ENCODE measurements around the gene HSD11B1.
"Not testable (repeated sequence)": the region's sequence is repeated elsewhere in the genome, so short reads cannot be mapped to it uniquely, and the experiment has no call there.

HSD11B1 gene

GRCh38 chr1:209692296-209692695, 12.3 kb upstream of the HSD11B1 start:
- no peak for DNase-seq

GRCh38 chr1:209692745-209693504, 11.7 kb upstream of the HSD11B1 start:
- DNase-seq, result peak; percentile 64

- DNase-seq, result no peak
Measured at GRCh38 chr1:209696673-209697072, 8.0 kb upstream of the HSD11B1 start.

- DNase-seq, result no peak
Measured at GRCh38 chr1:209697126-209697525, 7.5 kb upstream of the HSD11B1 start.

GRCh38 chr1:209700686-209701085, 4.0 kb upstream of the HSD11B1 start:
- not testable (repeated sequence) for DNase-seq

- DNase-seq, result no peak
Measured at GRCh38 chr1:209702832-209703231, 1.8 kb upstream of the HSD11B1 start.

- DNase-seq, result no peak
Measured at GRCh38 chr1:209703834-209704504, 677 bp upstream of the HSD11B1 start.

GRCh38 chr1:209705033-209705598, 470 bp downstream of the HSD11B1 start:
- no peak for DNase-seq

GRCh38 chr1:209706622-209707021, 2.0 kb downstream of the HSD11B1 start:
- no peak for DNase-seq

GRCh38 chr1:209707308-209707707, 2.7 kb downstream of the HSD11B1 start:
- DNase-seq, result no peak

GRCh38 chr1:209708297-209708696, 3.7 kb downstream of the HSD11B1 start:
- DNase-seq, result no peak

- no peak for DNase-seq
Measured at GRCh38 chr1:209710093-209710492, 5.4 kb downstream of the HSD11B1 start.

GRCh38 chr1:209710847-209711246, 6.2 kb downstream of the HSD11B1 start:
- no peak for DNase-seq

- DNase-seq, result no peak
Measured at GRCh38 chr1:209714338-209714737, 9.7 kb downstream of the HSD11B1 start.

- DNase-seq, result no peak
Measured at GRCh38 chr1:209715314-209715713, 10.7 kb downstream of the HSD11B1 start.

- DNase-seq, result no peak
Measured at GRCh38 chr1:209717818-209718217, 13.2 kb downstream of the HSD11B1 start.

GRCh38 chr1:209720326-209720725, 15.7 kb downstream of the HSD11B1 start:
- no peak for DNase-seq

GRCh38 chr1:209720826-209721225, 16.2 kb downstream of the HSD11B1 start:
- no peak for DNase-seq

GRCh38 chr1:209721323-209721722, 16.7 kb downstream of the HSD11B1 start:
- no peak for DNase-seq

- DNase-seq, result no peak
Measured at GRCh38 chr1:209723265-209723664, 18.6 kb downstream of the HSD11B1 start.

- DNase-seq, result no peak
Measured at GRCh38 chr1:209723756-209724693, 19.4 kb downstream of the HSD11B1 start.

- DNase-seq, result no peak
Measured at GRCh38 chr1:209727286-209727685, 22.6 kb downstream of the HSD11B1 start.

GRCh38 chr1:209727785-209728184, 23.1 kb downstream of the HSD11B1 start:
- no peak for DNase-seq
